GM21515 (cell line): ENCODE results near the gene ZFYVE9.

Experiments used
- ATAC-seq: cut with Tn5 transposase; IDR thresholded peaks from one replicate; pipeline ENCODE4 v1.9.1; 2021; ENCODE audit not compliant: unreplicated experiment

The ZFYVE9 gene

DNA sequence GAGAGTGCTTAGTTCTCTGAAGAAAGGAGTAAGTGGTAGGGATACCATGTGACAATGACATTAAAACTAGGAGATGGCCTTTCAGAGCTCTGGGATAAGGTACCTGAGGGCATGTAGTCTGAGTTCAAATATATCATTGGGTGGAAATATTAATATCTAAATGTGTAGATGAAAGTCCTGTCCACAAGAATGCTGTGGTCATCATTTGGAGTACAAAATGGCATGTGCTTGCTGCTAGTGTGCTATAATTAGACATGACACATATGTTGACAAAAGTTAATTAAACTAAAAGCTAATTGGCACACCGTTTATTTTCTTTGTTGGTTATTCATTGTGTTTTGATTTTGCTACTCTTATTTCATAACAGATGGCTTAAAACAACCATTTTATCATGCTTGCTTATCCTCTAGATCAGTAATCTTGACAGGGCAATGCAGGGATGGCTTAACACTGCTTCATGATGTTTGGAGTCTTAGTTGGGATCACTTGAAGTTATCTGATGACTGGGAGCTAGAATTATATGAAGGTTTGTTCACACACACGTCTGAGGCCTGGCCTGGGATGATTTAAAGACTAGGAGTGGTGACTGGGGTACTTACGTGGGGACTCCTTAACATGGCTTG is 193.1 kb downstream of the ZFYVE9 start:
- ATAC-seq, result no peak

DNA sequence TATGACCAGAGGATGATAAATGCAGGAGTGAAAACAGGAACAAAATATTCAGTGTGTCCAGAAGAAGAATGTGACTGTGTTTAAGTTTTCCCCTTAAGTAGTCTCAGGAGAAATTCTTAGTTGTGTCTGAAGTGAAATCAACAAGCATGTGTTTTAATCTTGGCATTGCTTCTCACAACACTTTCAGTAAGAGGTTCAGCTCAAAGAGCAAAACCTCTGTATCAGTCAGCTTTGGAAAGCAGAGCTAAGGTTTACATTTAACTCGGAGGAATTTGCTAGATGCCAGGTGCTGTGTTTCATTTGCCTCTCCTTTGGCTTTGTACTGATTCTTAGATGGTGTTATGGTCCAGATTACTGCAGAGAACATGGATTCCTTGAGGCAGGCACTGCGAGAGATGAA is 195.6 kb downstream of the ZFYVE9 start:
- ATAC-seq, result no peak

DNA sequence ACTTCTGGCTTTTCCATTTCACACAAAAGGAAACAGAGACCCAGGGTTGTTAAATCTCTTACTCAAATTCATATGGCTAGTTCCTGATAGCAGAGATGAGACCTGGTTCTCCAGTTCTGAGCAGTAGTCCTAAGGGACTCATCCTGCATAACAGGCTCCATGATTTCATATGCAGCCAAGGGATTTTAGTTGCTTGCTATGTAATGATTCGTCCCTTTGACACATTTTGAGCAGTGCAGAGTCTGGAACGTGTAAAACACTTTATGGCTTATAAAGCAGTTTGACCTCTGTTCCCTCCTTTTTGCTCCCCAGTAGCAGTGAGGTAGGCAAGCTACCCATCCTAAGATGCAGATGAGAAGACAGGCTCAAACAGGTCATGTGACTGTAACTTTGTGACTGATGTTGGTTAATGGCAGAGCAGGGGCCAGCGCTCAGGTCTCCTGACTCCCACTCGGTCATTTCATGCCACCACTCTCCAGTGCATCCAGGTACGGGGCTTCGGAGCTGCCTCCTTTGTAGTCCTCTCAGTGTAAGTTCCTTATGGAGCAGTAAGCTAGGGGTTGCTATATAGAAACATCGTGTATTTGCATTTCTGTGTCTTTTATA is 199.9 kb downstream of the ZFYVE9 start:
- no peak for ATAC-seq

DNA sequence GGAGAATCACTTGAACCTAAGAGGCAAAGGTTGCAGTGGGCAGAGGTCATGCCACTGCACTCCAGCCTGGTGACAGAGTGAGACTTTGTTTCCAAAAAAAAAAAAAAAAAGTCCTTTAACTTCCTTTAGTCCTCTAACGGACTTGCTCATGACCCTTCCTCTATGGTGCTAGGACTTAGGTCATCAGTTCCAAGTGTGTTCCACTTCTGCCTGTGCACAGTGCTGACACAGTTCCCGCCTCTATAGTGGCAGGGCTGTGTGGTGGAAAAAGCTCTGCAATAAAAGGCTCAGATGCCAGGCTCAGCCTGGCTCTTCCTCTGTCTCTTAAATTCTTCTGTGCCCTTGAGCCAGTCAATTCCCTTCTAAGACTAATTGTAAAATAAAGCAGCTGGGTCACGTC is 202.1 kb downstream of the ZFYVE9 start:
- ATAC-seq, result no peak

DNA sequence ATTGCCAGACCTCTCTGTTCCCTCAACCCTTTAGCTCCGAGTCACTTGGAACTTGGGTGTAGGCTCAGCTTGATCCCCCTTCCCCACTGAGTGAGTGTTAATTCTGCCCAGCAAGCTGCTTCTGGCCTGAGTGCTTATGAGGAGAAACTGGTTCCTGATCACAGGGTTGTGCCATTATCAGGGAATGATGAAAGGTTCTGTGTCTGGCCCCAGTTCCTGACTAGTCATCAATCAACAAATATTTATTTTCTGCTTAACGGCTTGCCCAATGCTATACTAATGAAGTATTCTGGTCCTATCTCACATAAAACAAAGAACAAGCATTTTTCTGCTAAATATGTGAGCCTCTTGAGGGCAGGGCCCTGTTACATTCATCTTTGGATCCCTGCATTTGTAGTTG is 203.4 kb downstream of the ZFYVE9 start:
- no peak for ATAC-seq

DNA sequence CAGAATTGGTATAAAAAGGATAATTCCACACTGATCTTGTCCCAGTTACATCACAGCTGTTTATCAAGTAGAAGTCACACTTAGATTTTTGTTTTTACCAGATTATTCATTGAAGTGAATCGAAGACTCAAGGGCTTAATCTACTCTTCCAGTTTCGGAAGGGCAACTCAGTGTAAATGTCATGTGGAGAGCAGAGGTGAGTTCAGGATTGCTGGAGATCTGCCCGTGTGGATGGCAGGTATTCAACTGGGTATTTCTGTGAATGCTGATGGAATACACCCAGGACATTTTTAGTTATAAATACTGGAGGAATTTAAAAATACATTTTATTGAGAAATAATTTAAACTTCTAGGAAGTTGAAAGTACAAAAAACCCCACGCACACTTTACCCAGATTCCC is 204.8 kb downstream of the ZFYVE9 start:
- ATAC-seq, result no peak

DNA sequence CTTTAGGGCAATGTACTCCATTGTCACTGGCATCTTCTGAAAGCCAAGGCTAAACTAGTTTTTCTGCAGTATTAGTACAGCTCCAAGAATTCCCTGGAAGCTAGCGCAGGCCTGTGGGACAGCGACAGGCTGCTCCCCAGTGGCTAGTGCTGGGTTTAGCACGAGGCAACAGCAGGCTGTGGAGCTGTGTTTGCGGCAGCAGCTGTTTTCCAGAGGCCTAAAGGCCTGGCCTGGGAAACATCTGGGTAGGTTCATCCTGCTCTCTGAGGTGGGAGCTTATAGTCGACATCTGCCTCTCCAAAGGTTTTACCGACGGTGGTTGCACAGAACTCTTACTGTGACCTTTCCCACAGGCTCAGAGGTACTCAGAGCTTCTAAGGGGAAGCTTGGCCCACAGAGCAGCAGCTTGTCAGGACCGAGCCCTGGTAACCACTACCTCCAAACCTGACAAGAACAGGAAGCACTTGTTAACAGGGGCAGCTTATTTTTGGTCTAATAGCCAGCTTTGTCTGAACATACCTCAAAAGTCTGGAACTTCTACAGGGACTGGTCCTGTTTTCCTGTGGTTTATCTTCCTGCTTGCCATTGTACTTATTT is 206.9 kb downstream of the ZFYVE9 start:
- ATAC-seq, result no peak

DNA sequence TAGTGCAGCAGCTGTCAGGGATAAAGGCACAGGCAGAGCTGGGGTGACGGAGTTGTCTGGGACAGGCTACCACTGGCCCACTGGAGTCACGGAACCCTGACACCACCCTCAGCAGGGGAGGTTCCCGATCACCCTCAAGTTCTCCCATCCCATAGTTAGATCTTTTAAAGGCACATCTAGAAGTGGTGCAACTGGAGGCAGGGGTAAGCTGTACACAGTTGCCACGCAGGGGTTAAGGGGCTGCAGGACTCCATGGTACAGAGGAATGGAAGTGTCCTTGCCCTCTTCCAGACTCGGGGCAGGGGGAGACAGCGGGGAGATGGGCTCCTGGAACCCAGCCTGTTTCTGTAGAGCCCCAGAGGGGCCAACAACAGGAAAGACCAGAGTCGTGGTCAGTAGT is 210.8 kb downstream of the ZFYVE9 start:
- no peak for ATAC-seq

DNA sequence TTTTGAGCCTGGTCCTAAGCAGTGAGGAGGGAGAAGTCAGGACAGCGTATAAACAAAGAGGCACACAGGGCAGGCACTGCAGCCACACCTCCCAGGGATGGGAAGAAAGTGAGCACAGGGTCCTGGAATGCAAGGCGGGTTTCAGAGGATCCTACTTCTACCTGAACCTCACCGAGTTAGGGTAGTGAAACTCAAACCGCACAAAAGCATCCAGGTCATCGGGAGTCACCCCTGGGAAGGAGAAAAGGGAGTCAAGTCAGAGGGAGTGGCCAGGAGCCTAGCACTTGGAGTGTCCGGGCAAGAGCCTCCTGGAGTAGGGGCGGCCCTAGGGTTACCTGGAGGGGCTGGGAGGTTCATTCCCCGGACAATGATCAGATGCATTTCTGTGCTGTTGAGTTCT is 213.5 kb downstream of the ZFYVE9 start:
- ATAC-seq, result no peak

DNA sequence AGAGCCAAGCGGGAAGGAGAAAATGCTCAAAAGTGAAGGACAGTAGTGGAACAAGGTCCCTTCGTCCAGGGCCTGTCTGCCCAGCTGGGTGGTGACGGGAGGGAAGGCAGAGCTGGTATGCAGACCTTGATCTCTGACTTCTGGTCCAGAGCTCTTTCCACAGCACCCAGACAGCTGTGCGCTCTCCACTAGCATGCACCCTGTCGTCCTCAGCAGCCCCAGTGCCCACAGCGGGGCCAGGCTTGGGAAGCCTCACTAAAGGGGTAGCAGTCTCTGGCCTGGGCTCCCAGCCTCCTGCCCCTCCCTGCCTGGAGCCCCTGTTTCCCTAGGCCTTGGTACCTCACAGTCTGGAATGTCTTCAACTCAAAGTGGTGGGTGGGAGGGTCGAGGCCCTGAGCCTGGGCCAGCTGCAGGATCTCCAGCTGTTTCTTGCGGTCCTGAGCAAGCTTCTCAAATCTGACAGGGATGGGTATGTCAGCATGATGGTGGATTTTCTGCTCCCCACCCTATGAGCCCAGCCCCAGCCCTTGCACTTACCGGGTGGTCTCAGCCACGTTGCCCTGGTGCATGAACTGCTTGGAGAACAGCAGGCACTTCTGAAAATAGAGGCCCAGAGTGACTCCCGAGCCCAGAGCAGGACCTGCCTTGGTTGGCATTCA is 214.1 kb downstream of the ZFYVE9 start:
- no peak for ATAC-seq

DNA sequence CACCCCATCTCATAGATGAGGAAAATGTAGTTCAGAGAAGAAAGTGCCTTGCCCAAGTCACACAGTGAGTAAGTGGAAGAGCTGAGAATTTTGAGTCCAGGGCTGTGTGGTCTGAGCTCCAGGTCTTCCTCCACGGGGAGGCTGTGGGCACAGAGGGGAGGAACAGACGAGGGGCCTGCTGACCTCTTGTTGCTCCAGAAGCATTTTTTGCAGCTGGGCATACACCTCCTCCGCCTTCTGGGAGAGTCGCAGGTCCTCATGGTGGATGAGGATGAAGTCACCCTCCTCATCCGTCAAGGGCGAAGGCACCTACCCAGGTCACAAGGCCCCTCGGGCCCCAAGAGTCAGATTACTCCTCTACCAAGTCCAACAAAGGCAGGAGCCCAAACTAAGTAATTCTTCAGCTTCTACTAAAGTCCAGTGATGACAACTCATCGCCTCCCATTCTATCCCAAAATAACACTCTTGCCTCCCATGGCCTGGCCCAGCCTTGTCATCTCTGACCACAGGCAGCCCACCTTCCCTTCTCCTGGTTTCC is 215.0 kb downstream of the ZFYVE9 start:
- ATAC-seq, result no peak

DNA sequence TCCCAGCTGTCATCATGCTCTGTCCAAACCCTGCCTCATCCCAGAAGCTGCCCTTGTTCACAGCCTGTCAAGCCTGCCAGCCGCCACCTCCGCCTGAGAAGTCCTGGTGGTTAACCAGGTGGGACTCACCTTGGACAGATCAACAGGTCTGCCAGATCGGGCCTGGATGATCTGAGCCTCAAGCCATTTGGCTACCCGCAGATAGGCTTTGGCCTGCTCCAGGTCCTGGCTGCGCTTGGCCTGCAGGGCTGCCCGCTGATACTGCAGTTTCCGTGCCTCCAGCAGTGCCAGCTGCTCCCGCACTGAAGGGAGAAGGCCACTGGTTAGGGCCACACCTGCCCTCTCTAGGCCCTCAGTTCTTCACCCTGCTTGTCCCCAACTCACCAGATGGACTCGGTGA is 215.5 kb downstream of the ZFYVE9 start:
- ATAC-seq, result no peak

DNA sequence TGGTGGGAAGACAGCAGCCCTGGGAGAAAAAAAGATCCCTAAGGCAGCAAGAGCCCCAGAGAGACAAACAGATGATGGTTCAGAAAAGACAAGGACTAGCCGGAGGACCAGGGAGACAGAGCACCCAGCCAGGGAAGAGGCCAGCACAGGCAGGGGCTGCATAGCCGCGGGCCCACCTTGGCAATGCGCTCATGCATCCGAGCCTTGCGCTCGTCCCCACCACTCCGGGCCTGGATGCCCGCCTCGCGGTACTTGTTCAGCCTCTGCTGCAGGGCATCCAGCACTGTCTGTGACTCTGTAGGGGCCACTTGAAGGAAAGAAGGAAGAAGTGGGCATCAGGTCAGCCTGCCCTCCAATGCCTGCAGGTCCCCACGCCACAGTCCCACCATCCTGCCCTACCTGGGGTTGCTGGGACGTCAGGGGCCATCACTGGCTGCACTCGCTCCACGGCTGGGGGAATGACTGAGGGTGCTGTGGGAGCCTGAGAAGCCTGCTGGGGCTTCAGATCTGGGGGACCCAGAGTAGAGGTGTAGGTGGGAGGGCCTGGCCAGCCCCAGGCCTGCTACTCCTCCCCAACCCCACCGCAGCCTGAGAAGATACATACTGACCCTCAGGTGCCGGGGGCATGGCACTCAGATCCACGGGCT is 217.1 kb downstream of the ZFYVE9 start:
- ATAC-seq, result no peak

DNA sequence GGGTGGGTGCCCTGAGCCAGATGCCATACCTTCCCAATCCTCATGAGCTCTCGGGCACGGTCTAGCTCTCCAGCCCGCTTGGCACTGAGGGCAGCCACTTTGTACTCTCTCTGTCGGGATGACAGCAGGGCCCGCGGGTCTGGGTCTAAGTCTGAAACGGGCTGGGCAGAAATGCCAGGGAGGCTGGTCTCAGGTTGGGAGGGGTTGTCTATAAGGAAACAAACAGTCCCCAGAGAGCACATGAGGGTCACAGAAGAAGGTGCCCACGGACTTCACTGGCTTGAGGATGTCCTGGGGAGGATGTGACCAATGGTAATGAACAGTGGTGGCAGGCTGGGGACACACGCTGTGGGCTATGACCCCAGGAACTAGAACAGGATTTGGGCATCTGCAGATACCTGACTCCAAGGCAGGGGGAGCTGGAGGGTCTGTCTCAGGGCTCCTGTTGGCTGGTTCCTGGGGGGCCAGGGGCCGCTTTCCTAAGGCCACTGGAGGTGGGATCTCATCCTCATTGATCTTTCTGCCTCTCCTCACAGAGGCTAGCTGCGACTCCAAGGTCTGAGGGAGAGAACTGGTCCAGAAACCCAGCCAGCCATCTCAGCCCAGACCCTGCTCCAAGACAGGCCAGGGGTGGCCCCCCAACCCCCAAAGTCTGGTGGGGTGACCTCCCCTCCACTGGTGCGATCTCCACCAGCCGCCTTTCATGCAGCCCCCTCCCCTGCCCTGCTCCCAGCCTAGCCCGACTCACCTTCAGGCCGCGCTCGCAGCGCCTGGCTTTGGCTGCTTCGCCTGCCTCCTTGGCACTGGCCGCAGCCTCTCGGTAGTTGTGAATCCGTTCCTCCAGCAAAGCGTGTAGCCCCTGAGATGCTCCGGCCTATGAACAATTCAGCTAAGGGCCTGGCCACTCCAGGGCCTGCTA is 218.0 kb downstream of the ZFYVE9 start:
- ATAC-seq, result no peak

DNA sequence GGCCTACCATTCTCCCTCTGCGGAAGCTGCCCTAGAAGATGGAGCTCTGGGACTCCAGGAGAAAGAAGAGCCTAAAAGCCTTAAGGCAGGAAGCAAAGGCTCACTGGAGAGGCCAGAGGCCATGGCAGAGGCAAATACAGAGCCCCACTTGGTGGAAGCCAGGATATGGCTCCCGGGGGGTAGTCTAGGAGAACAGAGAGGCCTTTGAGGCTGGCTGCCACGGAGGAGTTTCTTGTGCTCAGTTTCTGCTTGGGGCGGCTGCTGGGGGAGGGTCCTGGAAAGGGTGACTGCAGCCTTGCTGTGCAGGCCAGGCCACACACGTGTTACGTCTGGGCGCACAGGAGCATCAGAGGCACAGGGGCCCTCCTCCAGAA is 218.7 kb downstream of the ZFYVE9 start:
- no peak for ATAC-seq

DNA sequence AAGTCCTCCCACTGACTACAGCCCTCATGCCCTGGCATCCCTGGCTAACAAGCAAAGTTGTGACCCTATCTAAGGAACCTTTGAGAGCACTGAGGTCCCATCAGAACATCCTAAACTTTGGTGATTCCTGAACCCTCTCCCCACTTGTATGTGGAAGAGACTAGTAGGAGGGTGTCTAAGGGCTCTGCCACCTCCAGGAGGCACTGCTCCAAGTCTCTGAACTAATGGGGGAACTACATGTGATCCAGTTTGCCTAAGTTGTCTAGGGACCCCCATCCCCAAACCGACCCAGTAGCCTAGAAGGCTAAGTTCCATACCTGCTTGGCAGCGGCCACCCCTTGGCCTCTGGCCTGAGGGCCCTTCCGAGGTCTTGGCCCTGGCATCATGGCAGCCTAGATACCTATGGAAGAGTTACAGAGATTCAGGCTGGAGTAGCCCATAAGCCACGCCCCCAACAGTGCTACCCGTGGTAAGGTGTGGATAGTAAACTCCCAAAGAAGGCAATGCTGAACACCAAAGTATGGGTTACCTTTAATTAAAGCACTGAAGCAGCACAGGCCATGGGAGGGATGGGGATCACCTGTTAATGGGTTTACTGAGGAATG is 222.4 kb downstream of the ZFYVE9 start:
- no peak for ATAC-seq

DNA sequence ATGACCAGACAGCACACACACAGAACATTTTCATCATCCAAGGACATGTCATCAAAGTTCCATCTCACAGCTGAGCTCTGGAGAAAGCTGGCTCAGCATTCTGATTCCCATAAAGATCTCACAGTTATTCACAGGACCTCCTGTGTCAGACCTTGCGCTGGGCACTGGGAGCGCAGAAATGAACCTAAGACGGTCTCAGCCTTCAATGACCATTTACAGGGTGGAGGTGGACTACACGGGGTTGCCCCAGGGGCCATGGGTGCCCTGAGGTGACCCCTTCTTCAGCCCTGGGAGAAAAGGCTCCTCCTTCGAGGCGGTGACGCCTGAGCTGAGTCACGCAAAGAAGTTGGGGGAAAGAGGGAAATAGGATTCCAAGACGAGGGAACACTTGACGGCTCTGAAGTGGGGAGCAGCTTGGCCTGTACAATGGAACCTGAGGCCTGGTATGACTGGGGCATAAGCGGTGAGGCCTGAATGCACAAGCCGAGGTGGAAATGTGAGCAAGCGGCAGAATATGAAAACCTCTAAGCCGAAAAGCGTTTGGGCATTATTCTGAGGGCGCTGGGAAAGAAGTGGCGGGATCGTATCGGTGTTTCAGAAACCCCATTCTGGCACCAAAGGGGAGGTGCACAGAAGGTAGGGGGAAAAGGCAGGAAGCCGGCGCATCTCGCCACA is 223.3 kb downstream of the ZFYVE9 start:
- peak; percentile 0 for ATAC-seq

DNA sequence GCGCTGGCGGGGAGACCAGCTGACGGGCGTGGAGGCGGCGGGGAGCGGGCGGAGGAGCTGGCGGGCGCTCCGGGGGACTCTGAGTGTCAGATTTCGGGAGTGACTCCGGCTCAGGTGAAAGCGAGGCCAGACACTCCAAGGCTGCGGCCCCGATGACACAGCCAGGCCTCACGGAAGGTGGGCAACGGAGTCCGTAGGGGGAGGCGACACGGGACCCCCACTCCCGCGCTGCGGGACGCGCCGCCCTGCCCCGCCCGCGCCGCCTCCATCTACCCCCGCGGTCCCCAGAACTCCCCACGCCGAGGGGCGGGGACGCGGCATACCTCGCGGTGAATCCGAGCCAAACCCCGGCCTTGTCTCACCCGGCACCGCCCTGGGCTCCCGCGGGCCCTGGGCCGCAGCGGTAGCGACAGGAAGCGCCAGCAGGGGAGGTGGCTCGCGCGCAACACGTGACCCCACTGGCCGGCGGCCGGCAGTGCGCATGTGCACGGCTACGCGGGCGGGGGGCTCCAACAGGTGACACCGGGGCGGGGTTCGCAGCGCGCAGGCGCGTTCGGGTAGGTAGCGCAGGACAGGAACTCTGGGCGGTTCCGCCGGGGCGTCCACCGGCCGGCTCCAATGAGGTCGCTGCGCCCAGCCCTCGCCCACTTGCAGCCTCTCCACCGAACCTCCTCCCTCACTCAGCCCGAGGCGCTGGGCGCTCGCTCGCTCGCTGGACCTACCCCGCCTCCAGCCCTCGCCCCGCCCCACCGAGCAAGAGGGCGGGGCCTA is 224.0 kb downstream of the ZFYVE9 start, which contains the start of gene CC2D1B:
TSS of gene CC2D1B (minus strand) at position 460 of the 771 bp plus-strand sequence. CDS start 1,585 bp downstream, outside the sequence.
- ATAC-seq, result peak; percentile 90

DNA sequence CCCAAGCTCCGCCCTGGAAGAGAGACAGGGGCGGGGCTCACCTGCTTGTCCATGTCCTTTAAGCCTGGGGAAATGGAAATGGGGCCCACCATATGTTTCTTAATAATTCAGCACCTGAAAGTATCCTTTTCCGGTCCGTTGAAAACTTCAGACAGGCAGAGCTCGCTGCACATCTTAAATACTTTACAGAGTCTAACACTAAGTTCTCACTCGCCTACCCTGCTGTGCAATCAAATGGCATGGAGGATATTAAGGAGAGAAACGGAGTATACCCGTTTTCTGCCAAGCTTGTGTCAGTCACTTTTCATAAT is 224.6 kb downstream of the ZFYVE9 start:
- ATAC-seq, result no peak
